Liver (tissue), 3 donors: ENCODE data around the gene CIAPIN1.

Experiments
- ATF3 ChIP-seq: IDR thresholded peaks from 2 replicates; pipeline ENCODE4 v1.6.1; 2016; ENCODE audit warnings: antibody characterized with exemption
- JUND ChIP-seq, 2 donors: IDR thresholded peaks; 2 replicates each; pipeline ENCODE4 v1.6.1; 2016; ENCODE audit warnings: antibody characterized with exemption in 2 of 2
- RAD21 ChIP-seq, 2 donors: IDR thresholded peaks; 2 replicates each; pipeline ENCODE4 v1.6.1; 2016; ENCODE audit warnings: antibody characterized with exemption in 2 of 2, mild to moderate bottlenecking in 2 of 2
- SP1 ChIP-seq: IDR thresholded peaks from 2 replicates; pipeline ENCODE4 v1.6.1; 2018; ENCODE audit warnings: antibody characterized with exemption, mild to moderate bottlenecking
- TF ChIP-seq, protein P1 (sequence below): fragments of 150-350 bp; IDR thresholded peaks from 2 replicates; pipeline ENCODE4 v1.5.1; 2017; ENCODE audit warnings: improper control_type of control experiment, low read depth, low read length; ENCODE audit not compliant: missing input control
- TF ChIP-seq, protein P2 (sequence below): IDR thresholded peaks from 2 replicates; pipeline ENCODE4 v1.6.1; 2016; ENCODE audit warnings: antibody characterized with exemption
- donor health status: healthy.
- donor health status: healthy.

DNA sequence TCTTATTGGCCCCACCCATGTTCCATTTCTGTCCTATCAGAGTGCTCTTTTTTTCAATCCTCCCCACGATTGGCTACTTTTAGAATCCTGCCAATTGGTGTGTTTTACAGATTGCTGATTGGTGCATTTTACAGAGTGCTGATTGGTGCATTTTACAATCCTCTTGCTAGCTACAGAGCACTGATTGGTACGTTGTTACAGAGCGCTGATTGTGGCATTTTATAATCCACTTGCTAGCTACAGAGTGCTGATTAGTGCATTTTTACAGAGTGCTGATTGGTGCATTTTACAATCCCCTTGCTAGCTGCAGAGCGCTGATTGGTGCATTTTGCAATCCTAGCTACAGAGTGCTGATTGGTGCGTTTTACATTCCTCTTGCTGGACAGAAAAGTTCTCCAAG is 52.2 kb downstream of the CIAPIN1 start:
- TF ChIP-seq, protein P1, sequence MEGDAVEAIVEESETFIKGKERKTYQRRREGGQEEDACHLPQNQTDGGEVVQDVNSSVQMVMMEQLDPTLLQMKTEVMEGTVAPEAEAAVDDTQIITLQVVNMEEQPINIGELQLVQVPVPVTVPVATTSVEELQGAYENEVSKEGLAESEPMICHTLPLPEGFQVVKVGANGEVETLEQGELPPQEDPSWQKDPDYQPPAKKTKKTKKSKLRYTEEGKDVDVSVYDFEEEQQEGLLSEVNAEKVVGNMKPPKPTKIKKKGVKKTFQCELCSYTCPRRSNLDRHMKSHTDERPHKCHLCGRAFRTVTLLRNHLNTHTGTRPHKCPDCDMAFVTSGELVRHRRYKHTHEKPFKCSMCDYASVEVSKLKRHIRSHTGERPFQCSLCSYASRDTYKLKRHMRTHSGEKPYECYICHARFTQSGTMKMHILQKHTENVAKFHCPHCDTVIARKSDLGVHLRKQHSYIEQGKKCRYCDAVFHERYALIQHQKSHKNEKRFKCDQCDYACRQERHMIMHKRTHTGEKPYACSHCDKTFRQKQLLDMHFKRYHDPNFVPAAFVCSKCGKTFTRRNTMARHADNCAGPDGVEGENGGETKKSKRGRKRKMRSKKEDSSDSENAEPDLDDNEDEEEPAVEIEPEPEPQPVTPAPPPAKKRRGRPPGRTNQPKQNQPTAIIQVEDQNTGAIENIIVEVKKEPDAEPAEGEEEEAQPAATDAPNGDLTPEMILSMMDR: no peak
- TF ChIP-seq, protein P2, sequence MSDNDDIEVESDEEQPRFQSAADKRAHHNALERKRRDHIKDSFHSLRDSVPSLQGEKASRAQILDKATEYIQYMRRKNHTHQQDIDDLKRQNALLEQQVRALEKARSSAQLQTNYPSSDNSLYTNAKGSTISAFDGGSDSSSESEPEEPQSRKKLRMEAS: no peak
- TF ChIP-seq SP1: no peak
- no peak for TF ChIP-seq JUND (IDR thresholded peaks at IDR 0.05)
- TF ChIP-seq ATF3: no peak
- TF ChIP-seq RAD21 (IDR thresholded peaks at IDR 0.05): no peak
